ENCODE measurements around the gene DENND5B. TPM values are rescaled to one million over a fixed set of nuclear protein-coding genes. Genes with fewer than 3 reads are reported as not detected.

DENND5B gene
- total and polyA plus RNA-seq, 2 of the 4 experiments (the other 2 are of a cell fraction): 5.5 to 13.4 TPM

DNA sequence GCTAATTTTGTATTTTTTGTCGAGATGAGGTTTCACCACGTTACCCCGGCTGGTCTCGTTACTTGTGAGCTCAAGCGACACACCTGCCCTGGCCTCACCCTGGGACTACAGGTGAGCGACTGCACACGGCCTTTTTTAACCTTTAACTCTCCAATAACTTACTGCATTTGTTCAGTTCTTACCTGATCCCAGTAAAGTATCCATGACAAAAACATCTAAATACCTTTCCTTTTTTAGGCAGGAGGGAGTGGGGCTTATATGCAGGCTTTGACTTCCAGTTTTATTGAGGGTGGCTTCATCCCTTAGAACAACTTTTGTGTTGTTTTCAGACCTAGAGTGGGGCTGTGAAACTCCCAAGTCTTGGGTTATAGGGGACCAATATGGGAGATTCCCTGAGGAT is 68.3 kb downstream of the DENND5B start:
- BruUV-seq (replicated peaks): no TSS peak
- H3K4me2 ChIP-seq (ENCODE audit: low read depth, low read length): no peak overlapping the region
- H3K18ac ChIP-seq (ENCODE audit: low read depth, low read length): peak overlapping the region; percentile 45

More for the DNA sequence above, 68.3 kb downstream of the DENND5B start:
- intact Hi-C loops (cut with micrococcal nuclease): loop anchor here (5.0 kb wide), 1 partner anchor 115 kb away; no protein-coding TSS in a partner anchor
- dilution Hi-C loops (cut with HindIII; ENCODE audit: low sequenced_read_pairs, unreplicated experiment): no loop called here
- Histone ChIP-seq H3K9me3 (ENCODE audit: control insufficient read depth, insufficient read depth, low read length) (no peaks in the 10 kb centered on the region), H3K4me1 (ENCODE audit: control insufficient read depth, insufficient read depth, low read length) (peaks cover 17% of the 10 kb centered on the region), H2BK20ac (ENCODE audit: low read depth, low read length) (0 out of 2 replicates have a peak overlapping the region, but pooled peaks have one; percentile 17), H3K56ac (ENCODE audit: extremely low read depth, insufficient read depth, low read length) (no peak overlapping the region), H2BK5ac (ENCODE audit: low read depth, low read length, poor library complexity, severe bottlenecking) (peak overlapping the region; percentile 12), H2AK9ac (replicated peaks; ENCODE audit: low read depth, low read length, poor library complexity) (no peak overlapping the region), H2AK5ac (ENCODE audit: low read depth, low read length) (peak overlapping the region; percentile 32), H3K79me1 (ENCODE audit: low read depth in 1 of 2, low read length in 2 of 2) (peaks cover 20 to 45% of the 10 kb centered on the region in 2 experiments), H3K36me3 (ENCODE audit: control insufficient read depth, insufficient read depth, low read length) (no peaks in the 10 kb centered on the region), H3K9ac (ENCODE audit: low read depth, low read length) (no peak overlapping the region), H3K14ac (replicated peaks; ENCODE audit: low read depth, low read length) (no peak overlapping the region), H3K9me1 (ENCODE audit: insufficient read depth, low read length) (peaks cover 9% of the 10 kb centered on the region), H3K27me3 (ENCODE audit: control insufficient read depth, insufficient read depth, low read length) (no peaks in the 10 kb centered on the region), H2AFZ (replicated peaks; ENCODE audit: low read length, poor library complexity) (no peak overlapping the region), H2BK120ac (ENCODE audit: low read depth, low read length) (peak overlapping the region; percentile 33; the same call in 1 of the 2 replicates), H4K5ac (ENCODE audit: low read depth, low read length) (peak overlapping the region; percentile 64; the same call in 1 of the 2 replicates), H3K4ac (ENCODE audit: low read depth, low read length) (peak overlapping the region; percentile 4; the same call in 1 of the 2 replicates), H4K91ac (ENCODE audit: insufficient read depth, low read depth, low read length) (no peak overlapping the region), H3K23ac (ENCODE audit: low read depth, low read length) (no peak overlapping the region), H3K4me3 (ENCODE audit: insufficient read depth, low read depth, low read length) (no peak overlapping the region), H2BK15ac (ENCODE audit: low read depth, low read length) (peak overlapping the region; percentile 39; the same call in 1 of the 3 replicates), H3K27ac (ENCODE audit: insufficient read depth, low read length) (no peak overlapping the region), H4K20me1 (ENCODE audit: insufficient read depth, low read length) (no peaks in the 10 kb centered on the region; the same call in 1 of the 2 replicates), H4K8ac (ENCODE audit: low read depth in 2 of 2, low read length in 2 of 2) (no peak overlapping the region; a peak in 2 of 4 replicates)
- no peak for ATAC-seq (ENCODE audit: low read depth)
- CTCF ChIA-PET: no interaction called here
- POLR2A ChIA-PET (ENCODE audit: unreplicated experiment): interaction anchor here (0.5 kb wide), 1 partner anchor 569 kb away, joined by 3 read pairs; no protein-coding TSS in a partner anchor
- in situ Hi-C loops (cut with MboI; ENCODE audit: low sequenced_read_pairs): no loop called here
- no peak for TF ChIP-seq CHD1 (IDR thresholded peaks at IDR 0.05; ENCODE audit: low read depth, low read length)
- no peak for TF ChIP-seq MAFK (IDR thresholded peaks at IDR 0.05; ENCODE audit: low read depth, low read length)
- TF ChIP-seq BHLHE40 (IDR thresholded peaks at IDR 0.05; ENCODE audit: low read depth, low read length): no peak
- TF ChIP-seq RFX5 (IDR thresholded peaks at IDR 0.05; ENCODE audit: low read depth, low read length): no peak
- no peak for TF ChIP-seq CEBPB (IDR thresholded peaks at IDR 0.05; ENCODE audit: low read depth, low read length)
- TF ChIP-seq RAD21 (IDR thresholded peaks at IDR 0.05; ENCODE audit: low read length): no peak
- no peak for TF ChIP-seq POLR2A (IDR thresholded peaks at IDR 0.05; ENCODE audit: low read depth, low read length)
- TF ChIP-seq, protein P1, sequence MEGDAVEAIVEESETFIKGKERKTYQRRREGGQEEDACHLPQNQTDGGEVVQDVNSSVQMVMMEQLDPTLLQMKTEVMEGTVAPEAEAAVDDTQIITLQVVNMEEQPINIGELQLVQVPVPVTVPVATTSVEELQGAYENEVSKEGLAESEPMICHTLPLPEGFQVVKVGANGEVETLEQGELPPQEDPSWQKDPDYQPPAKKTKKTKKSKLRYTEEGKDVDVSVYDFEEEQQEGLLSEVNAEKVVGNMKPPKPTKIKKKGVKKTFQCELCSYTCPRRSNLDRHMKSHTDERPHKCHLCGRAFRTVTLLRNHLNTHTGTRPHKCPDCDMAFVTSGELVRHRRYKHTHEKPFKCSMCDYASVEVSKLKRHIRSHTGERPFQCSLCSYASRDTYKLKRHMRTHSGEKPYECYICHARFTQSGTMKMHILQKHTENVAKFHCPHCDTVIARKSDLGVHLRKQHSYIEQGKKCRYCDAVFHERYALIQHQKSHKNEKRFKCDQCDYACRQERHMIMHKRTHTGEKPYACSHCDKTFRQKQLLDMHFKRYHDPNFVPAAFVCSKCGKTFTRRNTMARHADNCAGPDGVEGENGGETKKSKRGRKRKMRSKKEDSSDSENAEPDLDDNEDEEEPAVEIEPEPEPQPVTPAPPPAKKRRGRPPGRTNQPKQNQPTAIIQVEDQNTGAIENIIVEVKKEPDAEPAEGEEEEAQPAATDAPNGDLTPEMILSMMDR (conservative IDR thresholded peaks at IDR 0.05; ENCODE audit: low read depth, low read length): no peak
- TF ChIP-seq NFE2L2 (IDR thresholded peaks at IDR 0.05; ENCODE audit: low read depth, low read length): no peak
- TF ChIP-seq FOS (IDR thresholded peaks at IDR 0.05; ENCODE audit: low read depth, low read length): no peak
- TF ChIP-seq RCOR1 (IDR thresholded peaks at IDR 0.05; ENCODE audit: insufficient replicate concordance, low read length): no peak
- TF ChIP-seq SMC3 (IDR thresholded peaks at IDR 0.05; ENCODE audit: low read depth, low read length): no peak
- TF ChIP-seq MAZ (IDR thresholded peaks at IDR 0.05; ENCODE audit: borderline replicate concordance, low read depth, low read length): no peak
- TF ChIP-seq, protein P2, sequence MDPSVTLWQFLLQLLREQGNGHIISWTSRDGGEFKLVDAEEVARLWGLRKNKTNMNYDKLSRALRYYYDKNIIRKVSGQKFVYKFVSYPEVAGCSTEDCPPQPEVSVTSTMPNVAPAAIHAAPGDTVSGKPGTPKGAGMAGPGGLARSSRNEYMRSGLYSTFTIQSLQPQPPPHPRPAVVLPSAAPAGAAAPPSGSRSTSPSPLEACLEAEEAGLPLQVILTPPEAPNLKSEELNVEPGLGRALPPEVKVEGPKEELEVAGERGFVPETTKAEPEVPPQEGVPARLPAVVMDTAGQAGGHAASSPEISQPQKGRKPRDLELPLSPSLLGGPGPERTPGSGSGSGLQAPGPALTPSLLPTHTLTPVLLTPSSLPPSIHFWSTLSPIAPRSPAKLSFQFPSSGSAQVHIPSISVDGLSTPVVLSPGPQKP (IDR thresholded peaks at IDR 0.05; ENCODE audit: borderline replicate concordance, low read depth, low read length): no peak
- TF ChIP-seq, protein P3, sequence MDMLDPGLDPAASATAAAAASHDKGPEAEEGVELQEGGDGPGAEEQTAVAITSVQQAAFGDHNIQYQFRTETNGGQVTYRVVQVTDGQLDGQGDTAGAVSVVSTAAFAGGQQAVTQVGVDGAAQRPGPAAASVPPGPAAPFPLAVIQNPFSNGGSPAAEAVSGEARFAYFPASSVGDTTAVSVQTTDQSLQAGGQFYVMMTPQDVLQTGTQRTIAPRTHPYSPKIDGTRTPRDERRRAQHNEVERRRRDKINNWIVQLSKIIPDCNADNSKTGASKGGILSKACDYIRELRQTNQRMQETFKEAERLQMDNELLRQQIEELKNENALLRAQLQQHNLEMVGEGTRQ (IDR thresholded peaks at IDR 0.05; ENCODE audit: low read depth, low read length): no peak
- TF ChIP-seq MXI1 (IDR thresholded peaks at IDR 0.05; ENCODE audit: borderline replicate concordance, low read depth, low read length): no peak
- no peak for DNase-seq
- WGBS, 2 experiments (ENCODE audit: extremely low coverage in 2 of 2, insufficient read length in 1 of 2): 100% methylated on average over 2 of the region's 7 CpGs; no CpG with 5 or more reads in 1 of the 2 experiments

Measured in IMR-90 (cell line).